H1 (cell line): Measurements from ENCODE around the gene PSMG2. TPM values are rescaled to one million over a fixed set of nuclear protein-coding genes. Genes with fewer than 3 reads are reported as not detected.

ENCODE experiments used
- BCL11A ChIP-seq, 2 experiments: IDR thresholded peaks; one replicate each; pipeline ENCODE4 v1.6.1; 2011; ENCODE audit warnings: low read depth in 2 of 2, low read length in 2 of 2, mild to moderate bottlenecking in 2 of 2
- EGR1 ChIP-seq: IDR thresholded peaks from 2 replicates; pipeline ENCODE4 v1.6.1; 2011; ENCODE audit warnings: low read depth, low read length, borderline replicate concordance
- JUND ChIP-seq: IDR thresholded peaks from 2 replicates; pipeline ENCODE4 v1.6.1; 2011; ENCODE audit warnings: mild to moderate bottlenecking, improper control_type of control experiment, low read length
- SIRT6 ChIP-seq: IDR thresholded peaks from one replicate; pipeline ENCODE4 v1.7.1; 2012; ENCODE audit warnings: low read length, inconsistent platforms
- SUZ12 ChIP-seq: fragments of 200-600 bp; sonication (generic); IDR thresholded peaks from 2 replicates; pipeline ENCODE4 v1.6.1; 2012; ENCODE audit warnings: mild to moderate bottlenecking, inconsistent platforms, low read length, moderate library complexity, mixed read lengths
- TCF12 ChIP-seq: IDR thresholded peaks from 2 replicates; pipeline ENCODE4 v1.6.1; 2011; ENCODE audit warnings: low read depth, mild to moderate bottlenecking, low read length
- TEAD4 ChIP-seq: IDR thresholded peaks from 2 replicates; pipeline ENCODE4 v1.6.1; 2012; ENCODE audit warnings: low read depth, low read length, inconsistent platforms, mixed read lengths
- polyA plus RNA-seq, 7 experiments: library from polyadenylated mRNA; depleted of rRNA in 3 of 7; stranded (reverse) in 5 of 7; unstranded in 2 of 7; fragments of >200 nt in 5 of 7; fragments of 200-250 nt in 2 of 7; gene quantifications; 1 replicate in 5 of 7; 2 replicates in 1 of 7; 4 replicates in 1 of 7; pipeline versions ENCODE4 v1.2.1 to v1.2.3, GENCODE V29; 2011 to 2013; ENCODE audit warnings: missing spikeins in 2 of 7, mixed read lengths in 2 of 7
- total RNA-seq: library from RNA; stranded (reverse); fragmentation: NEBNext Ultra II Directional; extraction: Animal tissue kit (Norgen Biotek cat#: 25700); gene quantifications from 2 replicates; pipeline ENCODE4 v1.2.1, GENCODE V29; 2021
- TF ChIP-seq, protein P1 (sequence below): fragments of 300-600 bp; sonication (generic); IDR thresholded peaks from 2 replicates; pipeline ENCODE4 v1.7.1; 2012; ENCODE audit warnings: low read length, moderate library complexity, mild to moderate bottlenecking, inconsistent platforms; ENCODE audit not compliant: insufficient replicate concordance

The PSMG2 gene
- total and polyA plus RNA-seq, 2 of the 8 experiments (the other 6 are each of a cell fraction or from before 2014, with no cell fraction given): 52.9 to 79.3 TPM

GRCh38 chr18:12768625-12769024, 65.8 kb downstream of the PSMG2 start (continued):
- TF ChIP-seq BCL11A (IDR thresholded peaks at IDR 0.05; ENCODE audit: low read depth in 2 of 2, low read length in 2 of 2) (no peak), JUND (no peak), TCF12 (no peak), SUZ12 (no peak), SIRT6 (no peak), EGR1 (no peak), TEAD4 (no peak)
- TF ChIP-seq, protein P1, sequence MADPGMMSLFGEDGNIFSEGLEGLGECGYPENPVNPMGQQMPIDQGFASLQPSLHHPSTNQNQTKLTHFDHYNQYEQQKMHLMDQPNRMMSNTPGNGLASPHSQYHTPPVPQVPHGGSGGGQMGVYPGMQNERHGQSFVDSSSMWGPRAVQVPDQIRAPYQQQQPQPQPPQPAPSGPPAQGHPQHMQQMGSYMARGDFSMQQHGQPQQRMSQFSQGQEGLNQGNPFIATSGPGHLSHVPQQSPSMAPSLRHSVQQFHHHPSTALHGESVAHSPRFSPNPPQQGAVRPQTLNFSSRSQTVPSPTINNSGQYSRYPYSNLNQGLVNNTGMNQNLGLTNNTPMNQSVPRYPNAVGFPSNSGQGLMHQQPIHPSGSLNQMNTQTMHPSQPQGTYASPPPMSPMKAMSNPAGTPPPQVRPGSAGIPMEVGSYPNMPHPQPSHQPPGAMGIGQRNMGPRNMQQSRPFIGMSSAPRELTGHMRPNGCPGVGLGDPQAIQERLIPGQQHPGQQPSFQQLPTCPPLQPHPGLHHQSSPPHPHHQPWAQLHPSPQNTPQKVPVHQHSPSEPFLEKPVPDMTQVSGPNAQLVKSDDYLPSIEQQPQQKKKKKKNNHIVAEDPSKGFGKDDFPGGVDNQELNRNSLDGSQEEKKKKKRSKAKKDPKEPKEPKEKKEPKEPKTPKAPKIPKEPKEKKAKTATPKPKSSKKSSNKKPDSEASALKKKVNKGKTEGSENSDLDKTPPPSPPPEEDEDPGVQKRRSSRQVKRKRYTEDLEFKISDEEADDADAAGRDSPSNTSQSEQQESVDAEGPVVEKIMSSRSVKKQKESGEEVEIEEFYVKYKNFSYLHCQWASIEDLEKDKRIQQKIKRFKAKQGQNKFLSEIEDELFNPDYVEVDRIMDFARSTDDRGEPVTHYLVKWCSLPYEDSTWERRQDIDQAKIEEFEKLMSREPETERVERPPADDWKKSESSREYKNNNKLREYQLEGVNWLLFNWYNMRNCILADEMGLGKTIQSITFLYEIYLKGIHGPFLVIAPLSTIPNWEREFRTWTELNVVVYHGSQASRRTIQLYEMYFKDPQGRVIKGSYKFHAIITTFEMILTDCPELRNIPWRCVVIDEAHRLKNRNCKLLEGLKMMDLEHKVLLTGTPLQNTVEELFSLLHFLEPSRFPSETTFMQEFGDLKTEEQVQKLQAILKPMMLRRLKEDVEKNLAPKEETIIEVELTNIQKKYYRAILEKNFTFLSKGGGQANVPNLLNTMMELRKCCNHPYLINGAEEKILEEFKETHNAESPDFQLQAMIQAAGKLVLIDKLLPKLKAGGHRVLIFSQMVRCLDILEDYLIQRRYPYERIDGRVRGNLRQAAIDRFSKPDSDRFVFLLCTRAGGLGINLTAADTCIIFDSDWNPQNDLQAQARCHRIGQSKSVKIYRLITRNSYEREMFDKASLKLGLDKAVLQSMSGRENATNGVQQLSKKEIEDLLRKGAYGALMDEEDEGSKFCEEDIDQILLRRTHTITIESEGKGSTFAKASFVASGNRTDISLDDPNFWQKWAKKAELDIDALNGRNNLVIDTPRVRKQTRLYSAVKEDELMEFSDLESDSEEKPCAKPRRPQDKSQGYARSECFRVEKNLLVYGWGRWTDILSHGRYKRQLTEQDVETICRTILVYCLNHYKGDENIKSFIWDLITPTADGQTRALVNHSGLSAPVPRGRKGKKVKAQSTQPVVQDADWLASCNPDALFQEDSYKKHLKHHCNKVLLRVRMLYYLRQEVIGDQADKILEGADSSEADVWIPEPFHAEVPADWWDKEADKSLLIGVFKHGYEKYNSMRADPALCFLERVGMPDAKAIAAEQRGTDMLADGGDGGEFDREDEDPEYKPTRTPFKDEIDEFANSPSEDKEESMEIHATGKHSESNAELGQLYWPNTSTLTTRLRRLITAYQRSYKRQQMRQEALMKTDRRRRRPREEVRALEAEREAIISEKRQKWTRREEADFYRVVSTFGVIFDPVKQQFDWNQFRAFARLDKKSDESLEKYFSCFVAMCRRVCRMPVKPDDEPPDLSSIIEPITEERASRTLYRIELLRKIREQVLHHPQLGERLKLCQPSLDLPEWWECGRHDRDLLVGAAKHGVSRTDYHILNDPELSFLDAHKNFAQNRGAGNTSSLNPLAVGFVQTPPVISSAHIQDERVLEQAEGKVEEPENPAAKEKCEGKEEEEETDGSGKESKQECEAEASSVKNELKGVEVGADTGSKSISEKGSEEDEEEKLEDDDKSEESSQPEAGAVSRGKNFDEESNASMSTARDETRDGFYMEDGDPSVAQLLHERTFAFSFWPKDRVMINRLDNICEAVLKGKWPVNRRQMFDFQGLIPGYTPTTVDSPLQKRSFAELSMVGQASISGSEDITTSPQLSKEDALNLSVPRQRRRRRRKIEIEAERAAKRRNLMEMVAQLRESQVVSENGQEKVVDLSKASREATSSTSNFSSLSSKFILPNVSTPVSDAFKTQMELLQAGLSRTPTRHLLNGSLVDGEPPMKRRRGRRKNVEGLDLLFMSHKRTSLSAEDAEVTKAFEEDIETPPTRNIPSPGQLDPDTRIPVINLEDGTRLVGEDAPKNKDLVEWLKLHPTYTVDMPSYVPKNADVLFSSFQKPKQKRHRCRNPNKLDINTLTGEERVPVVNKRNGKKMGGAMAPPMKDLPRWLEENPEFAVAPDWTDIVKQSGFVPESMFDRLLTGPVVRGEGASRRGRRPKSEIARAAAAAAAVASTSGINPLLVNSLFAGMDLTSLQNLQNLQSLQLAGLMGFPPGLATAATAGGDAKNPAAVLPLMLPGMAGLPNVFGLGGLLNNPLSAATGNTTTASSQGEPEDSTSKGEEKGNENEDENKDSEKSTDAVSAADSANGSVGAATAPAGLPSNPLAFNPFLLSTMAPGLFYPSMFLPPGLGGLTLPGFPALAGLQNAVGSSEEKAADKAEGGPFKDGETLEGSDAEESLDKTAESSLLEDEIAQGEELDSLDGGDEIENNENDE: no peak
- TF ChIP-seq, all 59 proteins: peak for 0
